GM18907 (cell line): ENCODE data around the gene CPXM1.
A peak's percentile ranks its signal among the peaks of the same experiment; 100 is the strongest.

Experiments used
- ATAC-seq: cut with Tn5 transposase; IDR thresholded peaks from one replicate; pipeline ENCODE4 v1.9.1; 2021; ENCODE audit warnings: mild to moderate bottlenecking, moderate library complexity; ENCODE audit not compliant: unreplicated experiment

The CPXM1 gene

DNA sequence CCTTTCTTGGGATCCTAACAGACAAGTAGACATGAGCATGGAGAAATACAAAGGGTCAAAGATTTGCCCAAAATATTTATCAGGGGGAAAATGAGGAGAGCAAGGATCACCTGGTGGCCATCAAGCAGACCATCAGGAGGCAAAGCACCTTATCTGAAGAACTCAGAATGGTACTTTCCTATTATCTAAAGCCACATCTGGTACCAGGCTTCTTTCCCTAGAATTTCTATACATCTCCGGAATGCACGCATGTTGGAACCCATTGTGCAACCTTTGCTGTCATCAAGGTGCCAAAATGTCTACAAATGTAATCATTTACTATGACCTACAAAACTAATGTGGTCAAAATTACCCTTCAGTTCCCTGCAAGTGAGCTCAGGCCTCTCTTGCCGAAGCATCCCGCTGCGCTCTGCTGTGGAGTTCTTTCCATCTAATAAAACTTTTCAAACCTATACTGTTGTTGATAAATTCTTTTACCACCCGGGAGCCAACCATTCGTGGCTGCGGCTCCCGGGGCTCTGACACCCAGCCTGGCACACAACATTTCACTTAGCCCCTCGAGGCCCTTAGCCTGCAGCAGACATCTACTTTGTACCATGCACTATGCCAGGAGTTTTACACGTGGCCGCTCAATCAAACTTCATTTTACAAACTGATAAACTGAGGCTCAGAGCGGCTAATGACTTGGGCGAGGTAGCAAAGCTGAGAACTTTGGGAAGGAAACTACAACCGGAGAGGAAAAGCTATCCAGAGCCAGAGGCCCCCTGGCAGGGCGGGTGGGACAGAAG, 3.8 kb upstream of the CPXM1 start:
- no peak for ATAC-seq

DNA sequence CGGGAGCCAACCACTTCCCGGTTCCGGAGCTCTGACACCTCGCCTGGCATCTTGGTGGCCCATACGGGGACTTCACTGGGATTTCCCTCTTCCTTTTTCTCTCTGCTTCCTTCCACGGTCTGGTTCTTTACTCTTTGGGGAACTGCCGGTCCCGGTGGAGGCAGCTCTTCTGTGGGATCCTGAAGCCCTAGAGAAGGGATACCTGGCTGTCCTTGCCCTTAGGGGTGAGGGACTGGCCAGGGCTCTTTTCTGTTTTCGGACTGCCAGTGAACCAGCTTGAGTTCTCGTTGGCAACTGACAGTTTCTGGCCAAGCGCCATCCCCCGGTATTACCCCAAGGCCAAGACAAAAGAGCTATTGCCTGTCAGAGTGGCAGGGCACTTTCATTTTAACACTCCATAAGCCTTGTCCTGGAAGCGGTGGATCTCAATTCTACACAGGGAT, 880 bp upstream of the CPXM1 start:
- no peak for ATAC-seq

DNA sequence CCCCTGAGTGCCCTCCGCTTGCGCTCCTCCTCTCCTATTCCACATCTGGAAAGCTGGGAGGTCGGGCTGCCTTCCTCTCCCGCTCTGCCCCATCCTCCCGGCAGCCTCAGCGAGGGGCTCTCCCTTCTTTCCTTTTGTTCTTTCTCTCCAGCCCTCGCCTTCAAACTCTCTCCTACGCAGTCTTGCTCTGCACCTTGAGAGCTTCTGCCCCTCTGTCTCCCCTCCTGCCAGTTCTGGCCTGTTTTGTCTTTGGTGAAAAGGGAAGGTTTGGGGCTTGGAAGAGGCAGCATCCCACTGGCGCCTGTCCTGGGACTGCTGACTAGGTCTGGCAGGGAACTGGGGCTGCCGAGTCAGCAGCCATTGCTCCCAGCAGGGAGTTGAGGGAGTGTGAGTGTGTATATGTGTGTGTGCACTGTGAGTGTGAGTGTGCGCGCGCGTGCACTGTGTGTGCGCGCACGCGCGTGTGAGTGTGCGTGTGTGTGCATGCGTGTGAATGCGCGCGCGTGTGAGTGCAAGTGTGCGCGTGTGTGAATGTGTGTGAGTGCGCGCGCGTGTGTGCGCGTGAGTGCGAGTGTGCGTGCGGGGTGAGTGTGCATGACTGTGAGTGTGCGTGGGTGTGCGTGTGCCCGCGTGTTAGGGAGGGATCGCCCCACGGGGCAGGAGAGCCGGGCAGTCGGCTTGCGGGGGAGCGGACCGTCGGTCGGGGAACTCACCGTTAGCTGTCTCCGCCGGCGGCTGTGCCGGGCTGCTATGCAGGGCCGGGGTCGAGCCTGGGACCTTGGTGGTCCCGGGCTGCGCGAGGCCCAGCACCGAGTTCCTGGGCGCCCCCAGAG, 523 bp downstream of the CPXM1 start:
- ATAC-seq = peak; percentile 22

GRCh38 chr20:2799271-2799670, 1.2 kb downstream of the CPXM1 start:
- no peak for ATAC-seq

DNA sequence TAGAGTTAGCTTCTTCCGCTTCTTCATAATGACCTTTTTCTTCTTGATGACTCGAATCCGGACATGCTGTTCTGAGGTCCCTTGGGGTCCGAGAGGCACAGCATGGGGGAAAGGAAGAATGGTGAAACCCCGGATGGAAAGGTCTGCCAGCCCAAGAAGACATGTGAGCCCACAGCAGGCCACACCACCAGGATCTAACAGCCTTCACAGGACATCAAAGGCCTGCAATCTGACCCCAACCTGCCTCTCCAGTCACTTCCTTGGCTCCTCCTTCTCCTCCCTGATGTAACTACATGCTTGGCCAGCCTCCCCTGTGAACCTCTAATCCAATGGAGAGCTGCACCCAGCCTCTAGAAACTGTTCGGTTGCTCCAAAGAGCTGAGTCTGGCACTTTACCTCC, 1.6 kb downstream of the CPXM1 start:
- ATAC-seq = no peak

GRCh38 chr20:2798095-2798805, 2.2 kb downstream of the CPXM1 start:
- ATAC-seq = no peak

GRCh38 chr20:2797136-2797983, 3.1 kb downstream of the CPXM1 start:
- no peak for ATAC-seq

DNA sequence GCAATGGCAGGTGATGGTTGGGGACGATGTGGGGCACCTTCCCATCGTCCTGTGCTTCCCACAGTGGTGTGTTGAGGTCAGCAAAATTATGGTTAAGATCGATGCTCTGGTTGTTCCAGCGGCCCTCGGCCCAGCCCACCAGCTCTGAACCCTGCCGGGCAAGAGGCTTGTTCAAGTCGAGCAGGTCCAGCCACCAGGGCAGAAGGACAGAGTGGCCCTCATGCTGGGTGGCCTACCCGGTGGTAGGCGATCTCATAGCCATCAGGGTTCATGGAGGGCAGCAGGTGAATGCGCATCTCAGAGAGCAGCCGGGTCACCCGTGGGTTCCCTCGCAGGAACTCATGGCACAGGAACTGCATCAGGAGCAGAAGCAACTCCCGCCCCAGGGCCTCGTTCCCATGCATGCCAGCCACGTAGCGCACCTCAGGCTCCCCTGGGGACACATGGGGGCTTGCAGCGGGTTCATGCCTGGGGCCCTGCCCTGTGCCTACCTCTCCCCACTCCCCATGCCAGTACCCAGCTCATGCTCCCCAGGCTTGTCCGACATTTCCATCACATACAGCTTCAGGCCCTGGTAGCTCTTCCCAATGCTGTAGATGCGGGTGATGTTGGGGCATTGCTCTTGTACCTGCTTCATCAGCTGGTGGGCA, 4.3 kb downstream of the CPXM1 start:
- ATAC-seq = no peak

GRCh38 chr20:2795451-2795850, 5.0 kb downstream of the CPXM1 start:
- ATAC-seq = no peak

DNA sequence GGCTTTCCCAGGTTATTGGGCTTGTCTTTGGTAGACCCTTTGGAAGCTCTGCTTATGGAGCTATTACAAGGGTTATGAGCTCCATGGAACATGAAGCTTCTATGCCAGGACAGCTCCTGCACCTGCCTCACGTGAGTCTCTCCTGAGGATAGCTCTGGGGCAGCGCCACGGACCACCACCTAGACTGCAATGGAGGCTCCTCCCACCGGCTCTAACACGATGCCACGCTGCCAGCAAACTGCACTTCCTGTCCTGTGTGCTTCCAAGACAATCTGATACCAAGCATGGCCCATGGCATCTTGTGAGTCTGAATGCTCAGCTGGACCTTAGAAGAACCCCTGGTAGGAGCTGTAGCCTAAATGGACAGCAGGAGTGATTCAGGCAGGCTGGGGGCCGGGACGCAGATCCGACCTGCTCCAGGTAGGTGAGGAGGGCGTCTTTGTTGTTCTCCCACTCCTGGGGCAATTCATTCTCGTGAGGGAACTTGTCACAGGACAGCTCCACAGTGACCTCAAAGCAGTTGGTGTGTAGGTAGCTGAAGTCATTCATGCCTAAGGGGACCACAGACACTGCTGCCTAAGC, 5.5 kb downstream of the CPXM1 start:
- no peak for ATAC-seq

DNA sequence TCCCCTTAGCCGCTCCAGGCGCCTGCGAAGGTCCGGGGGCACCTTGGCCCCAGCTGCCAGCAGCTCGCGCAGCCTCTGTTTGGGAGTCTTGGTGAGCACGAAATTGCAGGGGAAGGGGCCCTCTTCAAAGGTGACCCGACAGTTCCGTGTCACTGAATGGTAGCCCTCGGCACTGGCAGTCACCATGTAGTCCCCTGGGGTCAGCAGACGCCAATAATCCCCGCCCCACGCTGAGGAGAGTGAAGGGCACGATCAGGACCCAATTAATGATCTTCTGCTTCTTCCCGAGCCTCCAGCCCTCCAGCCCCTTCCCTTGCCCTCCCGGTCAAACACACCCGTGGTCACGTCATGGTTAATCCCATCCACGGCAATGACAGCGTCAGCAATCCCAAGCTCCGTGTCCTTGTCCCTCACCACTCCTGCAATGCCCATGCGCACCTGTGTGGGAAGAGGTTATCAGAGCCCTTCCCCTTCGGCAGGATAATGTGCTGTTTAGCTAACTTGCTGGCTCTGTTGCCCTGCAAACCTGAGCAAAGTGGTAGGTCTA, 6.2 kb downstream of the CPXM1 start:
- no peak for ATAC-seq

DNA sequence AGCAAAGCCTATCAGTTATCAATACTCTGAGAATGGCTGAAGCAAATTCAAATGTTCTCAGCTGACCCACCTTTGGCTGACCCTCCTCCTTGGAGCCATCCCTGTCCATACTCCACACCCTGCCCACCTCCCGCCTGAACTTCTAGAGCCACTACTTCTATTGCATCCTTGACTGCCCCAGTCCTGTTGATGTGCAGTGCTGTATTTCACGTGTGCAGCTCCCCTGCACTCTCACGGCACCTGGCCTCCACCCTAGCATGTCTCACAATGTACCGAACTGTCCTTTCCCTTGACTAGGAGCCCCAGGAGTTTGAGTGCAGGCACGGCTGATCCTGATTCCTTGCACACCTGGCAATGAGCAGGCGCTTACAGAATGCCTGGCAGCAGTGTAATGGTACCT, 7.0 kb downstream of the CPXM1 start:
- ATAC-seq = no peak

- no peak for ATAC-seq
Observed at GRCh38 chr20:2783908-2784566, 16.4 kb downstream of the CPXM1 start.

DNA sequence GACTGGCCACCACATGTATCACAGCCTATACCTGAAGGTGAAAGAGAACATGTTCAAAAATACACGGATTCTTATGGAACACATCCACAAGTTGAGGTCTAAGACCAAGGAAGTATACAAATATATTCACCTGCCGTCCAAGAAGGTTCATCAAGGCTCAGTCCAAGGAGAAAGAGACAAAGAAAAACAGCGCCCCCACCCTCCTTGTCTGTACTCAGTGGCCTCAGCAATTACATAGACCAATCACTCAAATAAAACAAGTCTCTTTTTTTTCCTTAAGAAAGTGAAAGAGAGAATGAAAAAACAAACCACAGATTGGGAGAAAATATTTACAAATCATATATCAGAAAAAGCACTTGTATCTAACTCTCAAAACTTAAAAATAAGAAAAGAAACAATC, 19.5 kb downstream of the CPXM1 start:
- no peak for ATAC-seq

GRCh38 chr20:2778602-2779321, 21.7 kb downstream of the CPXM1 start:
- no peak for ATAC-seq

- ATAC-seq = no peak
Observed at GRCh38 chr20:2775139-2775538, 25.3 kb downstream of the CPXM1 start.

DNA sequence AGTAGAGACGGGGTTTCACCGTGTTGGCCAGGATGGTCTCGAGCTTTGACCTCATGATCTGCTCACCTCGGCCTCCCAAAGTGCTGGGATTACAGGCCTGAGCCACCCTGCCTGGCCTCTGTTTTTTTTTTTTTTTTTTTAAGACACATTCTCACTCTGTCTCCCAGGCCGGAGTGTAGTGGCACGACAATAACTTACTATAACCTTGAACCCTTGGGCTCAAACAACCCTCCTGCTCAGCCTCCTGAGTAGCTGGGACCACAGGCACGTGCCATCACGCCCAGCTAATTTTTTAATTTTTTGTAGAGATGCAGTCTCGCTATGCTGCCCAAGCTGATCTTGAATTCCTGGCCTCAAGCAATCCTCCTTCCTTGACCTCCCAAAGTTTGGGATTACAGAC, 26.6 kb downstream of the CPXM1 start:
- no peak for ATAC-seq

- no peak for ATAC-seq
Observed at GRCh38 chr20:2771631-2772080, 28.8 kb downstream of the CPXM1 start.
